ENCODE results near the gene KRT34. TPM values are rescaled to one million over a fixed set of nuclear protein-coding genes. Genes with fewer than 3 reads are reported as not detected.

Gene KRT34
- total RNA-seq, 1 donor from 2014 or later, result not detected

GRCh38 chr17:41363881-41364280, 18.2 kb downstream of the KRT34 start:
- Histone ChIP-seq H3K4me3 (ENCODE audit: insufficient read depth, low read depth, low read length) (no peak overlapping the region), H3K27ac (ENCODE audit: low read depth, low read length) (no peak overlapping the region), H3K27me3 (ENCODE audit: insufficient read depth, low read length) (no peaks in the 10 kb centered on the region), H3K79me2 (ENCODE audit: insufficient read depth, low read length) (no peaks in the 10 kb centered on the region), H3K9ac (ENCODE audit: low read length) (no peak overlapping the region), H3K4me1 (ENCODE audit: insufficient read depth, low read length) (peaks cover 14% of the 10 kb centered on the region), H2AFZ (ENCODE audit: low read depth, low read length) (no peak overlapping the region), H3K9me3 (ENCODE audit: insufficient read depth, low read depth, low read length) (no peaks in the 10 kb centered on the region), H3K4me2 (ENCODE audit: low read length) (no peak overlapping the region), H3K36me3 (ENCODE audit: insufficient read depth, low read length) (no peaks in the 10 kb centered on the region), H4K20me1 (ENCODE audit: insufficient read depth, low read length) (no peaks in the 10 kb centered on the region)
- FAIRE-seq (no peak), DNase-seq (ENCODE audit: low read depth) (no peak)
- Mint-ChIP-seq H3K4me3 (ENCODE audit: unreplicated experiment) (no peak overlapping the region), H3K9me3 (ENCODE audit: unreplicated experiment) (peaks cover 5% of the 10 kb centered on the region), H3K27me3 (ENCODE audit: low read depth, unreplicated experiment) (no peaks in the 10 kb centered on the region), H3K27ac (ENCODE audit: unreplicated experiment) (no peak overlapping the region), H3K4me1 (ENCODE audit: low read depth, unreplicated experiment) (peaks cover 18% of the 10 kb centered on the region), H3K36me3 (ENCODE audit: low read depth, unreplicated experiment) (no peaks in the 10 kb centered on the region)
- TF ChIP-seq EZH2 (IDR thresholded peaks at IDR 0.05; ENCODE audit: insufficient read depth, low read length) (no peak), CTCF (IDR thresholded peaks at IDR 0.05; ENCODE audit: insufficient read depth, low read depth, low read length) (no peak)

GRCh38 chr17:41360296-41360995, 21.7 kb downstream of the KRT34 start:
- Histone ChIP-seq H3K27me3 (ENCODE audit: insufficient read depth, low read length) (no peaks in the 10 kb centered on the region), H4K20me1 (ENCODE audit: insufficient read depth, low read length) (no peaks in the 10 kb centered on the region), H3K4me3 (ENCODE audit: insufficient read depth, low read depth, low read length) (no peak overlapping the region), H2AFZ (ENCODE audit: low read depth, low read length) (peak overlapping the region; percentile 36), H3K79me2 (ENCODE audit: insufficient read depth, low read length) (no peaks in the 10 kb centered on the region), H3K4me2 (ENCODE audit: low read length) (peak overlapping the region; percentile 49), H3K4me1 (ENCODE audit: insufficient read depth, low read length) (peaks cover 8% of the 10 kb centered on the region), H3K9ac (ENCODE audit: low read length) (no peak overlapping the region), H3K27ac (ENCODE audit: low read depth, low read length) (peak overlapping the region; percentile 51), H3K36me3 (ENCODE audit: insufficient read depth, low read length) (no peaks in the 10 kb centered on the region), H3K9me3 (ENCODE audit: insufficient read depth, low read depth, low read length) (no peaks in the 10 kb centered on the region)
- DNase-seq (ENCODE audit: low read depth) (peak; percentile 95), FAIRE-seq (peak; percentile 92)
- peaks cover 5% of the 10 kb centered on the region for H3K9me3 Mint-ChIP-seq (ENCODE audit: unreplicated experiment)
- H3K4me3 Mint-ChIP-seq (ENCODE audit: unreplicated experiment), result no peak overlapping the region
- H3K36me3 Mint-ChIP-seq (ENCODE audit: low read depth, unreplicated experiment), result no peaks in the 10 kb centered on the region
- H3K27me3 Mint-ChIP-seq (ENCODE audit: low read depth, unreplicated experiment), result no peaks in the 10 kb centered on the region
- no peak for TF ChIP-seq EZH2 (IDR thresholded peaks at IDR 0.05; ENCODE audit: insufficient read depth, low read length)
- no peak for TF ChIP-seq CTCF (IDR thresholded peaks at IDR 0.05; ENCODE audit: insufficient read depth, low read depth, low read length)
- H3K27ac Mint-ChIP-seq (ENCODE audit: unreplicated experiment), result peak overlapping the region; percentile 58
- H3K4me1 Mint-ChIP-seq (ENCODE audit: low read depth, unreplicated experiment), result peaks cover 3% of the 10 kb centered on the region

- no peaks in the 10 kb centered on the region for H3K79me2 ChIP-seq (ENCODE audit: insufficient read depth, low read length)
- no peak overlapping the region for H3K4me3 ChIP-seq (ENCODE audit: insufficient read depth, low read depth, low read length)
- H3K36me3 ChIP-seq (ENCODE audit: insufficient read depth, low read length), result no peaks in the 10 kb centered on the region
- H3K27me3 Mint-ChIP-seq (ENCODE audit: low read depth, unreplicated experiment), result peaks cover 19% of the 10 kb centered on the region
- H4K20me1 ChIP-seq (ENCODE audit: insufficient read depth, low read length), result no peaks in the 10 kb centered on the region
- no peak overlapping the region for H3K9ac ChIP-seq (ENCODE audit: low read length)
- peaks cover 6% of the 10 kb centered on the region for H3K9me3 Mint-ChIP-seq (ENCODE audit: unreplicated experiment)
- H3K27ac ChIP-seq (ENCODE audit: low read depth, low read length), result no peak overlapping the region
- H3K4me2 ChIP-seq (ENCODE audit: low read length), result no peak overlapping the region
- no peaks in the 10 kb centered on the region for H3K9me3 ChIP-seq (ENCODE audit: insufficient read depth, low read depth, low read length)
- H3K4me1 Mint-ChIP-seq (ENCODE audit: low read depth, unreplicated experiment), result no peaks in the 10 kb centered on the region
- H3K36me3 Mint-ChIP-seq (ENCODE audit: low read depth, unreplicated experiment), result no peaks in the 10 kb centered on the region
- TF ChIP-seq CTCF (IDR thresholded peaks at IDR 0.05; ENCODE audit: insufficient read depth, low read depth, low read length) (no peak), EZH2 (IDR thresholded peaks at IDR 0.05; ENCODE audit: insufficient read depth, low read length) (no peak)
- no peak overlapping the region for H3K4me3 Mint-ChIP-seq (ENCODE audit: unreplicated experiment)
- H3K27ac Mint-ChIP-seq (ENCODE audit: unreplicated experiment), result no peak overlapping the region
- DNase-seq (ENCODE audit: low read depth), result no peak
- FAIRE-seq, result no peak
- H2AFZ ChIP-seq (ENCODE audit: low read depth, low read length), result no peak overlapping the region
- H3K27me3 ChIP-seq (ENCODE audit: insufficient read depth, low read length), result peaks cover 4% of the 10 kb centered on the region
- H3K4me1 ChIP-seq (ENCODE audit: insufficient read depth, low read length), result no peaks in the 10 kb centered on the region
Measured at GRCh38 chr17:41354536-41354935, 27.6 kb downstream of the KRT34 start.

All from astrocyte (in vitro differentiated cells and primary cell).